H1 (cell line): ENCODE measurements around the gene SEC24C. TPM values are rescaled to one million over a fixed set of nuclear protein-coding genes. Genes with fewer than 3 reads are reported as not detected.

ENCODE experiments used
- CTCF ChIA-PET: fragments of 300-600 bp; sonication (Branson Sonifier 250); formaldehyde crosslinking; loops from one replicate; lab custom pipeline; 2021; ENCODE audit not compliant: partially characterized antibody; lab: Charles Lee
- POLR2A ChIA-PET: fragments of 300-600 bp; sonication (Branson Sonifier 250); formaldehyde crosslinking; loops from one replicate; lab custom pipeline; 2021; ENCODE audit warnings: inconsistent platforms; ENCODE audit not compliant: partially characterized antibody; lab: Charles Lee
- DNase-seq, 2 experiments: peaks; one replicate each; pipeline versions ENCODE4 v3.0.0 to v3.0.0-alpha.2; 2010 to 2022; ENCODE audit warnings: low spot score in 2 of 2, low read depth in 1 of 2, mixed read lengths in 1 of 2
- FAIRE-seq: peaks from 2 replicates; lab custom pipeline; 2011; peaks lifted over from hg19 to GRCh38; lab: Jason Lieb, UNC
- H2AFZ ChIP-seq: 2 replicates; pipeline ENCODE4 v1.8.1; 2012; ENCODE audit warnings: low read length, inconsistent platforms
- H2AK5ac ChIP-seq: 2 replicates; pipeline ENCODE4 v1.6.1; 2013; ENCODE audit warnings: low read depth, low read length
- H2BK120ac ChIP-seq: replicated peaks from 2 replicates; pipeline ENCODE3; 2013; ENCODE audit warnings: low read depth, low read length, inconsistent platforms
- H2BK12ac ChIP-seq: 2 replicates; pipeline ENCODE4 v1.6.1; 2013; ENCODE audit warnings: low read depth, low read length
- H2BK15ac ChIP-seq: 2 replicates; pipeline ENCODE4 v1.6.1; 2013; ENCODE audit warnings: low read length
- H2BK20ac ChIP-seq: 2 replicates; pipeline ENCODE4 v1.6.1; 2013; ENCODE audit warnings: low read length
- H2BK5ac ChIP-seq: 2 replicates; pipeline ENCODE4 v1.6.1; 2013; ENCODE audit warnings: low read depth, low read length
- H3K14ac ChIP-seq: 2 replicates; pipeline ENCODE4 v1.6.1; 2013; ENCODE audit warnings: inconsistent platforms; ENCODE audit not compliant: insufficient read length
- H3K18ac ChIP-seq: 2 replicates; pipeline ENCODE4 v1.6.1; 2013; ENCODE audit warnings: low read length; ENCODE audit errors: extremely low read depth
- H3K23ac ChIP-seq: 2 replicates; pipeline ENCODE4 v1.6.1; 2013; ENCODE audit warnings: inconsistent platforms; ENCODE audit not compliant: insufficient read length
- H3K23me2 ChIP-seq: 2 replicates; pipeline ENCODE4 v1.6.1; 2013; ENCODE audit warnings: low read depth, low read length
- H3K27ac ChIP-seq: 2 replicates; pipeline ENCODE4 v1.6.1; 2011; ENCODE audit warnings: low read depth, low read length, inconsistent platforms
- H3K27me3 ChIP-seq, 4 experiments: replicated peaks in 1 of 4; 1 replicate in 1 of 4; 2 replicates in 3 of 4; pipeline versions ENCODE4 v1.6.1 to v1.8.1; 2011 to 2013; ENCODE audit warnings: low read length in 3 of 4, mild to moderate bottlenecking in 3 of 4, inconsistent platforms in 2 of 4, mixed read lengths in 2 of 4, moderate library complexity in 1 of 4; ENCODE audit not compliant: control insufficient read depth in 3 of 4, insufficient read depth in 3 of 4; ENCODE audit errors: extremely low read depth in 1 of 4
- H3K36me3 ChIP-seq, 4 experiments: 2 replicates each; pipeline versions ENCODE4 v1.6.1 to v1.8.1; 2011 to 2013; ENCODE audit warnings: mild to moderate bottlenecking in 4 of 4, low read length in 3 of 4, moderate library complexity in 2 of 4, control low read depth in 1 of 4, inconsistent platforms in 1 of 4; ENCODE audit not compliant: insufficient read depth in 4 of 4, control insufficient read depth in 2 of 4
- H3K4ac ChIP-seq: replicated peaks from 2 replicates; pipeline ENCODE3; 2013; ENCODE audit warnings: low read length, low read depth, mixed read lengths, inconsistent platforms; ENCODE audit not compliant: insufficient read length
- H3K4me1 ChIP-seq, 4 experiments: replicated peaks in 1 of 4; 1 replicate in 1 of 4; 2 replicates in 3 of 4; pipeline versions ENCODE4 v1.6.1 to v1.8.1; 2011 to 2013; ENCODE audit warnings: low read length in 3 of 4, inconsistent platforms in 2 of 4, mixed read lengths in 1 of 4; ENCODE audit not compliant: insufficient read depth in 4 of 4, control insufficient read depth in 3 of 4
- H3K4me2 ChIP-seq, 2 experiments: 2 replicates each; pipeline versions ENCODE4 v1.6.1 to v1.8.1; 2011 to 2013; ENCODE audit warnings: low read depth in 2 of 2, low read length in 2 of 2, control low read depth in 1 of 2, inconsistent platforms in 1 of 2, mild to moderate bottlenecking in 1 of 2; ENCODE audit not compliant: insufficient read depth in 1 of 2
- H3K4me3 ChIP-seq, 4 experiments: fragments of 200-600, 300-600 bp in 1 of 4; sonication (generic), shearing (Covaris generic), sonication (Bioruptor Twin) in 1 of 4; 2 replicates each; pipeline versions ENCODE4 v1.5.1 to v1.8.1; 2011 to 2016; ENCODE audit warnings: low read length in 4 of 4, low read depth in 3 of 4, control low read depth in 2 of 4, inconsistent platforms in 2 of 4, mild to moderate bottlenecking in 2 of 4, mixed read lengths in 1 of 4, moderate library complexity in 1 of 4; ENCODE audit not compliant: insufficient read depth in 2 of 4; ENCODE audit errors: extremely low read depth in 1 of 4
- H3K56ac ChIP-seq: replicated peaks from 2 replicates; pipeline ENCODE3; 2013; ENCODE audit warnings: low read depth, mild to moderate bottlenecking, mixed read lengths, low read length, inconsistent platforms; ENCODE audit not compliant: insufficient read length
- H3K79me1 ChIP-seq: 2 replicates; pipeline ENCODE4 v1.6.1; 2013; ENCODE audit warnings: low read depth, low read length, control low read depth
- H3K79me2 ChIP-seq, 2 experiments: 2 replicates each; pipeline versions ENCODE4 v1.6.1 to v1.8.1; 2012 to 2013; ENCODE audit warnings: low read length in 2 of 2, mild to moderate bottlenecking in 2 of 2, inconsistent platforms in 1 of 2; ENCODE audit not compliant: insufficient read depth in 2 of 2, control insufficient read depth in 1 of 2
- H3K9ac ChIP-seq, 4 experiments: replicated peaks in 1 of 4; 1 replicate in 1 of 4; 2 replicates in 3 of 4; pipeline versions ENCODE4 v1.6.1 to v1.8.1; 2011 to 2013; ENCODE audit warnings: low read depth in 3 of 4, low read length in 3 of 4, control low read depth in 2 of 4, mild to moderate bottlenecking in 2 of 4, moderate library complexity in 2 of 4, inconsistent platforms in 1 of 4; ENCODE audit errors: extremely low read depth in 1 of 4
- H3K9me3 ChIP-seq, 2 experiments: 2 replicates each; pipeline versions ENCODE4 v1.6.1 to v1.8.1; 2012 to 2013; ENCODE audit warnings: mild to moderate bottlenecking in 2 of 2, moderate library complexity in 2 of 2, control low read depth in 1 of 2, inconsistent platforms in 1 of 2, low read depth in 1 of 2, low read length in 1 of 2, mixed read lengths in 1 of 2; ENCODE audit not compliant: insufficient read depth in 2 of 2
- H4K20me1 ChIP-seq, 2 experiments: replicated peaks in 1 of 2; 2 replicates each; pipeline versions ENCODE3 to v1.8.1; 2011 to 2013; ENCODE audit warnings: inconsistent platforms in 2 of 2, low read length in 2 of 2, mild to moderate bottlenecking in 1 of 2; ENCODE audit not compliant: insufficient read depth in 2 of 2, control insufficient read depth in 1 of 2
- H4K5ac ChIP-seq: 2 replicates; pipeline ENCODE4 v1.6.1; 2013; ENCODE audit warnings: low read length, low read depth, mixed read lengths, inconsistent platforms; ENCODE audit not compliant: insufficient read length
- H4K8ac ChIP-seq: 2 replicates; pipeline ENCODE4 v1.8.0; 2013; ENCODE audit warnings: mild to moderate bottlenecking, moderate library complexity, low read length, inconsistent platforms; ENCODE audit not compliant: insufficient read depth; ENCODE audit errors: extremely low read depth
- H4K91ac ChIP-seq: replicated peaks from 2 replicates; pipeline ENCODE3; 2013; ENCODE audit warnings: low read length, mixed read lengths, inconsistent platforms; ENCODE audit not compliant: insufficient read length
- GTF2F1 ChIP-seq: IDR thresholded peaks from 2 replicates; pipeline ENCODE4 v1.6.1; 2012; ENCODE audit warnings: low read depth, low read length, improper control_type of control experiment, borderline replicate concordance
- MAFK ChIP-seq: IDR thresholded peaks from 2 replicates; pipeline ENCODE4 v1.6.1; 2012; ENCODE audit warnings: low read depth, mild to moderate bottlenecking, improper control_type of control experiment, low read length
- POLR2A ChIP-seq, 2 experiments: IDR thresholded peaks; 1 replicate in 1 of 2; 2 replicates in 1 of 2; pipeline ENCODE4 v1.6.1; 2011; ENCODE audit warnings: low read depth in 2 of 2, low read length in 2 of 2, mild to moderate bottlenecking in 2 of 2; ENCODE audit errors: control extremely low read depth in 1 of 2
- WGBS, 2 experiments: shearing (Covaris generic) in 1 of 2; methylation state at CpG; one replicate each; pipeline versions ENCODE4 v1.1.6 to v1.1.7; 2013 to 2015; ENCODE audit warnings: low lambda C conversion rate in 2 of 2, mixed read lengths in 2 of 2, inconsistent platforms in 1 of 2, low coverage in 1 of 2, missing lambda C conversion rate in 1 of 2; ENCODE audit not compliant: insufficient replicate concordance in 2 of 2, insufficient coverage in 1 of 2, insufficient read length in 1 of 2; ENCODE audit errors: extremely low coverage in 1 of 2, missing lambda C conversion rate in 1 of 2; 5-methylcytosine and 5-hydroxymethylcytosine counted together
- polyA plus RNA-seq, 7 experiments: library from polyadenylated mRNA; depleted of rRNA in 3 of 7; stranded (reverse) in 5 of 7; unstranded in 2 of 7; fragments of >200 nt in 5 of 7; fragments of 200-250 nt in 2 of 7; gene quantifications; 1 replicate in 5 of 7; 2 replicates in 1 of 7; 4 replicates in 1 of 7; pipeline versions ENCODE4 v1.2.1 to v1.2.3, GENCODE V29; 2011 to 2013; ENCODE audit warnings: missing spikeins in 2 of 7, mixed read lengths in 2 of 7
- total RNA-seq: library from RNA; stranded (reverse); fragmentation: NEBNext Ultra II Directional; extraction: Animal tissue kit (Norgen Biotek cat#: 25700); gene quantifications from 2 replicates; pipeline ENCODE4 v1.2.1, GENCODE V29; 2021

The SEC24C gene
- total and polyA plus RNA-seq, 2 of the 8 experiments (the other 6 are each of a cell fraction or from before 2014, with no cell fraction given), result 63.2 to 67.4 TPM

DNA sequence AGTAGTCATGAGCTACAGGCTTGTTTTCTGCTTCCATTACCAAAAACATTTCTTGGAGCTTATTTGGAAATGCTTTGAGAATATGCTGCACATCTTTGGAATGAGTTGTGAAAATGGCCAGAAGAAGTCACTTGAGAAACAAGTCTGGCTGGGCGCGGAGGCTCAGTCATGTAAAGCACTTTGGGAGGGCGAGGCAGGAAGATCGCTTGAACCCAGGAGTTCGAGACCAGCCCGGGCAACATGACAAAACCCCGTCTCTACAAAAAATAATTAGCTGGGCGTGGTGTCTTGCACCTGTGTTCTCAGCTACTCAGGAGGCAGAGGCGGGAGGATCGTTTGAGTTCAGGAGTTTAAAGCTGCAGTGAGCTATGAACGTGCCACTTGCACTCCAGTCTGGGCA, 36.8 kb downstream of the SEC24C start:
- H4K5ac ChIP-seq, result no peak overlapping the region
- H3K4me1 ChIP-seq, result peaks cover 0 to 3% (median 1%) of the 10 kb centered on the region in 4 experiments; a peak in 4 of 7 replicates
- no peak overlapping the region for H3K23ac ChIP-seq
- H2AK5ac ChIP-seq, result no peak overlapping the region
- CTCF ChIA-PET, result interaction anchor here (0.7 to 3.8 kb wide), 4 partner anchors 9 to 87 kb away, joined by 3 to 13 read pairs (median 4); a partner anchor contains a TSS
- H3K18ac ChIP-seq, result no peak overlapping the region
- H2BK20ac ChIP-seq, result no peak overlapping the region
- H3K9ac ChIP-seq, result peak overlapping the region in 3 of 4 experiments; percentile 30 to 89 (median 69); a peak in 6 of 7 replicates
- H3K56ac ChIP-seq, result no peak overlapping the region
- FAIRE-seq (no peak), DNase-seq (no peak)
- no peak overlapping the region for H2BK120ac ChIP-seq
- H3K27me3 ChIP-seq, result no peaks in the 10 kb centered on the region
- TF ChIP-seq POLR2A (IDR thresholded peaks at IDR 0.05; ENCODE audit: control extremely low read depth in 1 of 2, low read depth in 2 of 2, low read length in 2 of 2) (peak in 1 of 2 experiments; percentile 27; a peak in 1 of 3 replicates), GTF2F1 (no peak), MAFK (no peak)
- H3K4me2 ChIP-seq, result peak overlapping the region; percentile 70 to 98
- POLR2A ChIA-PET, result interaction anchor here (1.0 to 6.3 kb wide), 12 partner anchors 8 to 81 kb away, joined by 3 to 79 read pairs (median 4); partner anchors contain the start of gene SEC24C
- H3K9me3 ChIP-seq, result no peaks in the 10 kb centered on the region
- no peak overlapping the region for H2BK12ac ChIP-seq
- peaks cover 2% of the 10 kb centered on the region for H3K23me2 ChIP-seq
- 0 out of 2 replicates have a peak overlapping the region, but pooled peaks have one; percentile 1 for H3K27ac ChIP-seq
- no peak overlapping the region for H3K4ac ChIP-seq
- peak overlapping the region; percentile 80 to 88 (median 84) for H3K4me3 ChIP-seq
- no peak overlapping the region for H4K91ac ChIP-seq
- peaks cover 0 to 31% (median 10%) of the 10 kb centered on the region in 4 experiments; a peak in 6 of 8 replicates for H3K36me3 ChIP-seq
- no peak overlapping the region for H2BK15ac ChIP-seq
- 66% methylated on average over 11 of the region's 11 CpGs; no CpG with 5 or more reads in 1 of the 2 experiments for WGBS, 2 experiments
- H4K8ac ChIP-seq, result peak overlapping the region; percentile 35; the same call in 1 of the 2 replicates
- H3K14ac ChIP-seq, result no peak overlapping the region
- no peak overlapping the region for H2AFZ ChIP-seq
- H4K20me1 ChIP-seq, result peaks cover 0 to 6% of the 10 kb centered on the region in 2 experiments
- H3K79me1 ChIP-seq, result peaks cover 2% of the 10 kb centered on the region; the same call in 1 of the 2 replicates
- peaks cover 6 to 37% of the 10 kb centered on the region in 2 experiments; a peak in 3 of 4 replicates for H3K79me2 ChIP-seq
- H2BK5ac ChIP-seq, result no peak overlapping the region
